Activated CD8-positive, alpha-beta T cell treated with anti-CD3 and anti-CD28 coated beads for 36 hours (primary cell): Measurements from ENCODE around the gene SPIRE2. TPM values are rescaled to one million over a fixed set of nuclear protein-coding genes. Genes with fewer than 3 reads are reported as not detected.
"Not testable (repeated sequence)": the region's sequence is repeated elsewhere in the genome, so short reads cannot be mapped to it uniquely, and the experiment has no call there.

Experiments
- ATAC-seq: fragments of 200-7000 bp; cut with Tn5 transposase; one replicate; pipeline ENCODE4 v1.10.0; 2021; ENCODE audit warnings: mild to moderate bottlenecking, moderate library complexity
- CTCF ChIA-PET: fragments of 350-600 bp; sonication (Branson Sonifier 250); formaldehyde crosslinking; loops from one replicate; lab custom pipeline; 2021; ENCODE audit warnings: antibody characterized with exemption; lab: Charles Lee
- POLR2A ChIA-PET: fragments of 350-600 bp; sonication (Branson Sonifier 250); formaldehyde crosslinking; loops from one replicate; lab custom pipeline; 2021; ENCODE audit warnings: antibody characterized with exemption; lab: Charles Lee
- DNase-seq: peaks from one replicate; pipeline ENCODE4 v3.0.0-alpha.2; 2020
- H3K27ac Mint-ChIP-seq: one replicate; pipeline ENCODE4 v1.8.0; 2021; ENCODE audit warnings: mild to moderate bottlenecking, mixed read lengths
- H3K27me3 Mint-ChIP-seq: one replicate; pipeline ENCODE4 v1.8.0; 2021; ENCODE audit warnings: mixed read lengths
- H3K36me3 Mint-ChIP-seq: one replicate; pipeline ENCODE4 v1.8.0; 2021; ENCODE audit warnings: low read depth, mixed read lengths
- H3K4me1 Mint-ChIP-seq: one replicate; pipeline ENCODE4 v1.8.0; 2021; ENCODE audit warnings: low read depth, mixed read lengths
- H3K4me3 Mint-ChIP-seq: one replicate; pipeline ENCODE4 v1.8.0; 2021; ENCODE audit warnings: mild to moderate bottlenecking, moderate library complexity, mixed read lengths
- H3K9me3 Mint-ChIP-seq: one replicate; pipeline ENCODE4 v1.8.0; 2021; ENCODE audit warnings: mixed read lengths
- CTCF ChIP-seq: fragments of 200-600 bp; IDR thresholded peaks from one replicate; pipeline ENCODE4 v1.8.0; 2022; ENCODE audit warnings: antibody characterized with exemption, mild to moderate bottlenecking
- intact Hi-C: fragments of 100-400 bp; cut with micrococcal nuclease; formaldehyde crosslinking; loops from one replicate; pipeline ENCODE4 v1.10.0; 2022
- total RNA-seq, 2 experiments: library from RNA; stranded (reverse); gene quantifications; one replicate each; pipeline ENCODE4 v1.2.3, GENCODE V29; 2021

The SPIRE2 gene
- total RNA-seq, 2 experiments from 2014 or later, result 0.27 to 0.29 TPM

- no peak for TF ChIP-seq CTCF
- CTCF ChIA-PET, result no interaction called here
- Mint-ChIP-seq H3K9me3 (no peaks in the 10 kb centered on the region), H3K4me3 (no peak overlapping the region), H3K4me1 (peaks cover 6% of the 10 kb centered on the region), H3K27ac (no peak overlapping the region), H3K36me3 (peaks cover 62% of the 10 kb centered on the region), H3K27me3 (no peaks in the 10 kb centered on the region)
- ATAC-seq, result no peak
- DNase-seq, result no peak
- intact Hi-C loops, result loop anchor here (10.0 kb wide), 1 partner anchor 91 kb away; the partner anchor contains the start of gene SPATA2L
- POLR2A ChIA-PET, result interaction anchor here (1.0 kb wide), 1 partner anchor 64 kb away, joined by 3 read pairs; no protein-coding TSS in a partner anchor
Observed at GRCh38 chr16:89796104-89796503, 32.2 kb upstream of the SPIRE2 start.

DNA sequence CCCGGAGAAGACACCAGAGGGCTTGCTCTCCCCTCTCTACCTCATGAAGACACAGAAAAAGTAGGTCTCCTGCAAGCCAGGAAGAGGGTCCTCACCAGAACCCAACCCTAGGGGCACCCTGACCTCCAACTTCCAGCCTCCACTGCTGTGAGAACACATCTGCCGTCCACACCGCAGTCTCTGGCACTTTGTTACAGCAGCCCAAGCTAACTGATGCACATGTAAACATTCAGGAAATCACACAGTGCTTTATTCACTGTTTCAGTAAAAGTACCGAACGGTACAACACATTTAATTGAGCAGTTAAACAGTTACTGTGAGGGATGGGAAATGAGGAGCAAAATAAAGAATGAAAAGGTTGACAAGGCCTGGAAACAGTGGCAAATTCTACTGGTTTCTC lies 30.1 kb upstream of the SPIRE2 start:
- no peak for ATAC-seq
- intact Hi-C loops, result loop anchor here (10.0 kb wide), 1 partner anchor 93 kb away; the partner anchor contains the start of gene SPATA2L
- Mint-ChIP-seq H3K36me3 (peaks cover 52% of the 10 kb centered on the region), H3K4me3 (no peak overlapping the region), H3K27me3 (no peaks in the 10 kb centered on the region), H3K4me1 (peaks cover under 1% of the 10 kb centered on the region), H3K27ac (no peak overlapping the region), H3K9me3 (no peaks in the 10 kb centered on the region)
- TF ChIP-seq CTCF, result no peak
- DNase-seq, result no peak
- POLR2A ChIA-PET, result no interaction called here
- CTCF ChIA-PET, result interaction anchor here (1.4 kb wide), 1 partner anchor 98 kb away, joined by 3 read pairs; no protein-coding TSS in a partner anchor

- no peaks in the 10 kb centered on the region for H3K4me1 Mint-ChIP-seq
- ATAC-seq, result no peak
- DNase-seq, result no peak
- H3K36me3 Mint-ChIP-seq, result peaks cover 51% of the 10 kb centered on the region
- TF ChIP-seq CTCF, result no peak
- no peaks in the 10 kb centered on the region for H3K27me3 Mint-ChIP-seq
- H3K4me3 Mint-ChIP-seq, result no peak overlapping the region
- POLR2A ChIA-PET, result no interaction called here
- H3K9me3 Mint-ChIP-seq, result no peaks in the 10 kb centered on the region
- no peak overlapping the region for H3K27ac Mint-ChIP-seq
- intact Hi-C loops, result loop anchor here (10.0 kb wide), 1 partner anchor 94 kb away; the partner anchor contains the start of gene SPATA2L
- CTCF ChIA-PET, result no interaction called here
Observed at GRCh38 chr16:89798832-89799370, 29.4 kb upstream of the SPIRE2 start.

GRCh38 chr16:89801800-89802199 lies 26.5 kb upstream of the SPIRE2 start:
- ChIA-PET POLR2A (interaction anchor here (0.6 to 0.7 kb wide), 2 partner anchors 10 to 12 kb away, joined by 3 read pairs; no protein-coding TSS in a partner anchor), CTCF (interaction anchor here (1.4 to 2.1 kb wide), 2 partner anchors 8 to 59 kb away, joined by 5 to 7 read pairs; no protein-coding TSS in a partner anchor)
- no peaks in the 10 kb centered on the region for H3K9me3 Mint-ChIP-seq
- ATAC-seq (no peak), DNase-seq (no peak)
- H3K4me1 Mint-ChIP-seq, result no peaks in the 10 kb centered on the region
- intact Hi-C loops, result no loop called here
- H3K4me3 Mint-ChIP-seq, result no peak overlapping the region
- peaks cover 48% of the 10 kb centered on the region for H3K36me3 Mint-ChIP-seq
- no peak overlapping the region for H3K27ac Mint-ChIP-seq
- no peaks in the 10 kb centered on the region for H3K27me3 Mint-ChIP-seq
- TF ChIP-seq CTCF, result no peak

GRCh38 chr16:89805136-89805905 lies 23.0 kb upstream of the SPIRE2 start:
- CTCF ChIA-PET, result no interaction called here
- no peak for ATAC-seq

DNA sequence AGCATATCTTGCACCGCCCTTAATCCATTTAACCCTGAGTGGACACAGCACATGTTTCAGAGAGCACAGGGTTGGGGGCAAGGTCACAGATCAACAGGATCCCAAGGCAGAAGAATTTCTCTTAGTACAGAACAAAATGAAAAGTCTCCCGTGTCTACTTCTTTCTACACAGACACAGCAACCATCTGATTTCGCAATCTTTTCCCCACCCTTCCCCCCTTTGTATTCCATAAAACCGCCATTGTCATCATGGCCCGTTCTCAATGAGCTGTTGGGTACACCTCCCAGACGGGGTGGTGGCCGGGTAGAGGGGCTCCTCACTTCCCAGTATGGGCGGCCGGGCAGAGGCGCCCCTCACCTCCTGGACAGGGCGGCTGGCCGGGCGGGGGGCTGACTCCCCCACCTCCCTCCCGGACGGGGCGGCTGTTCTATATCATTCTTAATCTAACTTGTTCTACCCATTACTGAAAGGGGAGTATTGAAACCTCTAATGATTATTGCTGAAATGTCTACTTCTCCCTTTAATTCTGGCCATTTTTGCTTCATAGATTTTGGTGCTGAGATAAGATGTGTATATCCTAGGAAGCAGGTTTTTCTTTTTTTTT lies 21.6 kb upstream of the SPIRE2 start:
- H3K4me3 Mint-ChIP-seq, POLR2A ChIA-PET, H3K27me3 Mint-ChIP-seq, CTCF ChIA-PET, H3K27ac Mint-ChIP-seq, H3K4me1 Mint-ChIP-seq, intact Hi-C loops, H3K9me3 Mint-ChIP-seq, DNase-seq, ATAC-seq: not testable (repeated sequence)
- peaks cover 39% of the 10 kb centered on the region for H3K36me3 Mint-ChIP-seq

More at GRCh38 chr16:89805136-89805905, 23.0 kb upstream of the SPIRE2 start:
- POLR2A ChIA-PET, result no interaction called here
- H3K4me3 Mint-ChIP-seq, result no peak overlapping the region
- peaks cover 38% of the 10 kb centered on the region for H3K36me3 Mint-ChIP-seq
- TF ChIP-seq CTCF, result no peak
- H3K9me3 Mint-ChIP-seq, result no peaks in the 10 kb centered on the region
- intact Hi-C loops, result no loop called here
- no peaks in the 10 kb centered on the region for H3K4me1 Mint-ChIP-seq
- H3K27ac Mint-ChIP-seq, result no peak overlapping the region
- no peaks in the 10 kb centered on the region for H3K27me3 Mint-ChIP-seq
- no peak for DNase-seq
